HPDE6-E6E7 (cell line): ENCODE results near the gene MRPL47.

Source experiments
- DNase-seq: peaks from one replicate; pipeline ENCODE4 v3.0.0; 2011; ENCODE audit warnings: missing footprints; ENCODE audit errors: extremely low spot score

MRPL47 gene

GRCh38 chr3:179591313-179591712 lies 13.1 kb downstream of the MRPL47 start:
- DNase-seq: no peak

GRCh38 chr3:179590669-179591068 lies 13.8 kb downstream of the MRPL47 start:
- DNase-seq: no peak

GRCh38 chr3:179589143-179589542 lies 15.3 kb downstream of the MRPL47 start:
- DNase-seq: no peak

- no peak for DNase-seq
Observed at GRCh38 chr3:179580992-179581391, 23.4 kb downstream of the MRPL47 start.

- DNase-seq: no peak
Observed at GRCh38 chr3:179565496-179565895, 38.9 kb downstream of the MRPL47 start.

- peak; percentile 76 for DNase-seq
Observed at GRCh38 chr3:179563271-179563783, 41.1 kb downstream of the MRPL47 start.

GRCh38 chr3:179562591-179563270 lies 41.7 kb downstream of the MRPL47 start, which contains the start of gene ACTL6A:
ACTL6A (plus strand) TSS chr3:179562926; CDS start chr3:179563093, 167 bp downstream.
- DNase-seq: peak; percentile 99

GRCh38 chr3:179560791-179561190 lies 43.6 kb downstream of the MRPL47 start:
- no peak for DNase-seq

GRCh38 chr3:179558742-179559364 lies 45.6 kb downstream of the MRPL47 start:
- DNase-seq: peak; percentile 49

- DNase-seq: no peak
Observed at GRCh38 chr3:179551349-179552105, 52.9 kb downstream of the MRPL47 start.

GRCh38 chr3:179546814-179547241 lies 57.6 kb downstream of the MRPL47 start:
- DNase-seq: no peak

- peak; percentile 23 for DNase-seq
Observed at GRCh38 chr3:179544981-179545645, 59.3 kb downstream of the MRPL47 start.

- DNase-seq: no peak
Observed at GRCh38 chr3:179542375-179542774, 62.1 kb downstream of the MRPL47 start.

- DNase-seq: no peak
Observed at GRCh38 chr3:179541596-179541995, 62.8 kb downstream of the MRPL47 start.

- no peak for DNase-seq
Observed at GRCh38 chr3:179541094-179541493, 63.3 kb downstream of the MRPL47 start.
